ENCODE results near the gene ADAMTS20.

Gene ADAMTS20

GRCh38 chr12:43338848-43339526 lies 213.0 kb downstream of the ADAMTS20 start:
- no peak for DNase-seq (ENCODE audit: low spot score)
- in situ Hi-C loops (cut with MboI; ENCODE audit: low pct_unique_long_range_greater_than_20kb, low sequenced_read_pairs, unreplicated experiment) = no loop called here
- TF ChIP-seq CTCF (IDR thresholded peaks at IDR 0.05; ENCODE audit: extremely low read depth, insufficient read depth, missing control alignments) = peak; percentile 70

GRCh38 chr12:43337571-43338444 lies 214.2 kb downstream of the ADAMTS20 start:
- no peak for TF ChIP-seq CTCF (IDR thresholded peaks at IDR 0.05; ENCODE audit: extremely low read depth, insufficient read depth, missing control alignments)
- DNase-seq (ENCODE audit: low spot score) = no peak
- in situ Hi-C loops (cut with MboI; ENCODE audit: low pct_unique_long_range_greater_than_20kb, low sequenced_read_pairs, unreplicated experiment) = no loop called here

- peak; percentile 50 for TF ChIP-seq CTCF (IDR thresholded peaks at IDR 0.05; ENCODE audit: extremely low read depth, insufficient read depth, missing control alignments)
- no peak for DNase-seq (ENCODE audit: low spot score)
- in situ Hi-C loops (cut with MboI; ENCODE audit: low pct_unique_long_range_greater_than_20kb, low sequenced_read_pairs, unreplicated experiment) = no loop called here
Observed at GRCh38 chr12:43336962-43337555, 214.9 kb downstream of the ADAMTS20 start.

- DNase-seq (ENCODE audit: low spot score) = no peak
Observed at GRCh38 chr12:43333644-43334043, 218.4 kb downstream of the ADAMTS20 start.

GRCh38 chr12:43332977-43333640 lies 218.9 kb downstream of the ADAMTS20 start:
- in situ Hi-C loops (cut with MboI; ENCODE audit: low pct_unique_long_range_greater_than_20kb, low sequenced_read_pairs, unreplicated experiment) = no loop called here
- TF ChIP-seq CTCF (IDR thresholded peaks at IDR 0.05; ENCODE audit: extremely low read depth, insufficient read depth, missing control alignments) = no peak
- no peak for DNase-seq (ENCODE audit: low spot score)

More at GRCh38 chr12:43333644-43334043, 218.4 kb downstream of the ADAMTS20 start:
- in situ Hi-C loops (cut with MboI; ENCODE audit: low pct_unique_long_range_greater_than_20kb, low sequenced_read_pairs, unreplicated experiment) = no loop called here
- TF ChIP-seq CTCF (IDR thresholded peaks at IDR 0.05; ENCODE audit: extremely low read depth, insufficient read depth, missing control alignments) = no peak

GRCh38 chr12:43331935-43332334 lies 220.1 kb downstream of the ADAMTS20 start:
- in situ Hi-C loops (cut with MboI; ENCODE audit: low pct_unique_long_range_greater_than_20kb, low sequenced_read_pairs, unreplicated experiment) = no loop called here
- DNase-seq (ENCODE audit: low spot score) = no peak
- no peak for TF ChIP-seq CTCF (IDR thresholded peaks at IDR 0.05; ENCODE audit: extremely low read depth, insufficient read depth, missing control alignments)

Data from GM13977 (cell line).